ENCODE measurements around the gene EMILIN1.
A peak's percentile ranks its signal among the peaks of the same experiment; 100 is the strongest.

The EMILIN1 gene

DNA sequence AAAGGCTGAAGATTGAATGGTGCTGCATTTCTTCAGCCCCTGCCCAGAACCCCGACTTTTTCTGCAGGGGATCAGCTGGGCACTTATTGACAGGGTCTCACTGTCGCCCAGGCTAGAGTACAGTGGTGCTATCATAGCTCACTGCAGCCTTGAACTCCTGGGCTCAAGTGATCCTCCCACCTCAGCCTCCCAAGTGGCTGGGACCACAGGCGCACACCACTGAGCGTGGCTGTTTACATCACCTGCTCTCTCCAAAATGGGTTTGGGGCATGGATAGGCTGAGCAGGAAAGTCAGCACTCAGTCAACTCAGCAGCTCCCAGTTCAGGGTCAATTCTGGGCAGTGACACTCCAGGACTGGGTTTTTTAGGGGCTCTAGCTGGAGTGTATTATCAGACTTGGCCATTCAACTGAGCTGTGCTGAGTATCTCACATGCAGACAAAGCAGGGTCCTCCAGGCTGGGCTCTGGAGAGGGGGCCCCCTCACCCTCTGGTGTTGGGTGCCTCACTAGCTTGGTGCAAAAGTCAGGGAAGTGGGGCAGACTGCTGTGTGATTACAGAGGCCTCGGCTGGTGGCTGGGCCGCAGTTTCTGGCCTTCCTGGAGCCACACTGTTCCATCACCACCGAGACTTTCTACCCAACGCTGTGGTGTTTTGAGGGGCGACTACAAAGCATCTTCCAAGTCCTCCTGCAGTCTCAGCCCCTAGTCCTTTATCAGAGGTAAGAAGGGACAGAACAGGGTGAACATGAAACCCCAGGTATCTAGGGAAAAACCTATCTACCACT is 49.7 kb downstream of the EMILIN1 start:
- DNase-seq, result no peak

- no peak for DNase-seq
Observed at GRCh38 chr2:27128668-27129571, 50.5 kb downstream of the EMILIN1 start.

DNA sequence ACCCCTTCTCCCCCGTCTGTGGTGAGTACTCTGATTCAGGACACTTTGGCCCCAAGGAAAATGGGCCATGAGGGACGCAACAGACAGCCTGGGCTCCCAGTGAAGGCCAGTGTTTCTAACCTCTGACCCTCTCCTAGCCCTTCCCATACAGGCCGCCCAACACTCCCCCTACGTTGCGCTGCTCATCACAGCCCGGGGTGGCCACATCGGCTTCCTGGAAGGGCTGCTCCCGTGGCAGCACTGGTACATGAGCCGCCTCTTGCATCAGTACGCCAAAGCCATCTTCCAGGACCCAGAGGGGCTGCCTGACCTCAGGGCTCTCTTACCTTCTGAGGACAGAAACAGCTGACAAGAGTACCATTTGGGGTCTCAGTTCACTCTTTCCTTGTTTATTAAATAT is 52.0 kb downstream of the EMILIN1 start:
- DNase-seq, result no peak

DNA sequence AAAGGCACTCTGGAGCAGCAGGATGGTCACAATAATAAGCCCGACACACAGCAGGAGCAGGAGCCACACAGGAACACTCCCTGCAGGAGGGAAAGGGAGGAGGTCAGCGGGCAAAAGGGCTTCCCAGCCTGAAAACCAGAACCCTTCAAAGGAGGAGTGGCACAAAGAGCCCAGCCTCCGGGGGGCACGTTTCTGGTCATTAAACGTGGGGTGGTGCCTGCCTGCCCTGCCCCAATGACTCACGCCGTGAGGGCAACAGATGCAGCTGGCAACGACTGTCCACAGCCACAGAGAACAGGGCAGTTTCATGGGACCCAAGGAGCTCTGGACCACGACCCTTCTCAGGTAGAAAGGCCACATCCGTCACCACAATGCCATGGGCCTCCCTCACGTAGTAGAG is 53.0 kb downstream of the EMILIN1 start:
- no peak for DNase-seq

DNA sequence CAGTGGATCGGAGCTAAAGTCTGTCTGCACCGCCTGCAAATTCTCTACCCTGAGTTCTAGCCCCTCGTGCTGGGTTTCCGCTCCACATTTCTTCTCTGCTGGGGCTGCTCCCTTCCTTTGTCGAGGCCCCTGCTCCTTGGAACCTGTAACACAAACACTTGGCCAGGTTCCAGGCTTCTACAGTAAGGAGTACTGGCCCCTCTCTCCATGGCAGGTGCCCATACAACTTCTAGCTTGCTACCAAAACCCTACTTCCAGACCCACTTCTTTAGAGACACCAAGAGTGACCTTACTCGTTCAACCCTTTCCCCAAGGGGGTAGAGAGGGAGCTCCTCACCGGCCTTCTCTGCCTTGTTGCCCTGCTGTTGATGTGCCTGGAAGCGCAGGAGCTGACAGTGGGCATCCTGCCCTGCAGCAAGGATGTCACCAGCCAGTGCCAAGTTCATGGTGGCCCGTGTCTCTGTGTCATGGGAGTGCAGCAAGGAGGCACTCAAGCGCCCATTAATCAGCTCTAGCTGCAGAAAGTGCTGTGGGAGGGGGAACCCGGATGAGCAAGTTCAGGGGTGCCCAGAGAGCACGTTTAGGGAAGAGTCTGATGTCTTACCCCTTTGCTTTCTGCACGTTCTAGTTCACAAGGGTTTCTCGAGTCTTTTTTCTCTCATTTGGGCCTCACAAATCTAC is 54.9 kb downstream of the EMILIN1 start:
- peak; percentile 5 for DNase-seq

- peak; percentile 97 for DNase-seq
Observed at GRCh38 chr2:27133905-27134780, 55.7 kb downstream of the EMILIN1 start, which contains the start of gene PREB. TSS of gene PREB (minus strand) at chr2:27134636. CDS start at chr2:27134421, 215 bp downstream.

DNA sequence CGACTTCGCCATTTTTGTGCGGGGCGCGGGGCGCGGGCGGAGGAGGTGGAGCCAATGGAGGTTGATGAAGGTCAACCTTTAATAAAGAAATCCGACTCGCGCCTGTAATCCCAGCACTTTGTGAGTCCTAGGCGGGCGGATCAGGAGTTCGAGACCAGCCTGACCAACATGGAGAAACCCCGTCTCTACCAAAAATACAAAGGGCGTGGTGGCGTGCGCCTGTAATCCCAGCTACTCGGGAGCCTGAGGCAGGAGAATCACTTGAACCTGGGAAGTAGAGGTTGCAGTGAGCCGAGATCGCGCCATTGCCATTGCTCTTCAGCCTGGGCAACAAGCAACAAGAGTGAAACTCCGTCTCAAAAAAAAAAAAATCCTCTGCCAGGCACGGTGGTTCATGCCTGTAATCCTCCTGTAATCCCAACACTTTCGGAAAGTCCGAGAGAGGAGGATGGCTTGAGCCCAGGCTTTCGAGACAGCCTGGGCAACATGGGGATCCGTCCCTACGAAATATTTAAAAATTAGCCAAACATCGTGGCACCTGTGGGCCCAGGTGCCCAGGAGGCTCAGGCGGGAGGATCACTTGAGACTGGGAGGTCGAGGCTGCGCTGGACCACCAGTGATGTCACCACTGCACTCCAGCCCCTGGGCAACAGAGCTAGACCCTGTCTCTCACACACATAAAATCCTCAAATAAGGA is 56.5 kb downstream of the EMILIN1 start:
- no peak for DNase-seq

DNA sequence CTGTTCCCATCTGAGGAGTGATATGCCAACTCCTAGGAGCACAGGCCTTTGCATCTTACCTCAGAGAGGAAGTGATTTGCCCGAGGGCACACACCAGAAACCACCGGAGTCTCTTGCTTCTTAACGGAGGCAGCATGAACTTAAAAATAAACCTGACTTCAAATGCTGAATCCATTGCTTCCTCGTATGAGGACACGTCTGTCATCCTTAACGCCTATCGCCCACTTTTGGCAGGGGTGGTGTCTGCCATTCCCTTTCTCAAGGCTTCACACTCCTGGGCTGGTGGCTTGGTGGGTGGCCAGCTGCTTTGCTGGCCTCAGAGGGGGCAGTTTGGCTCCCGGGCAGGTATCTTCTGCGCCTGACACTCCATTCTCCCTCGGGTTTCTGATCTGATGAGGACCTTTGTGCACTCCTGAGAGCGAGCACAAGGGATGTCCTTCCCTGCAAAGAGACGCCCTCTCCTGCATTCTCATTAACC is 57.1 kb downstream of the EMILIN1 start:
- no peak for DNase-seq
